Measurements from ENCODE around the gene LIPN.
A peak's percentile ranks its signal among the peaks of the same experiment; 100 is the strongest.
"Not testable (repeated sequence)": the region's sequence is repeated elsewhere in the genome, so short reads cannot be mapped to it uniquely, and the experiment has no call there.

LIPN gene

GRCh38 chr10:88759366-88760101 is at the start of gene LIPN:
LIPN (plus strand) TSS chr10:88760020; CDS start chr10:88761406, 1,386 bp downstream.
- no peak for DNase-seq

- no peak for DNase-seq
These were observed 44.3 kb upstream of the LIPN start for GRCh38 chr10:88715517-88715916.

GRCh38 chr10:88721392-88721791 is 38.4 kb upstream of the LIPN start:
- no peak for DNase-seq

- no peak for DNase-seq
These were observed 34.0 kb upstream of the LIPN start for GRCh38 chr10:88725798-88726197.

- peak; percentile 17 for DNase-seq
These were observed 31.6 kb upstream of the LIPN start for GRCh38 chr10:88728107-88728763.

GRCh38 chr10:88730864-88731263 is 29.0 kb upstream of the LIPN start:
- DNase-seq, result no peak

- DNase-seq, result no peak
These were observed 28.5 kb upstream of the LIPN start for GRCh38 chr10:88731296-88731695.

- DNase-seq, result no peak
These were observed 26.6 kb upstream of the LIPN start for GRCh38 chr10:88733215-88733614.

GRCh38 chr10:88735661-88736060 is 24.2 kb upstream of the LIPN start:
- no peak for DNase-seq

- not testable (repeated sequence) for DNase-seq
These were observed 17.9 kb upstream of the LIPN start for GRCh38 chr10:88741921-88742320.

GRCh38 chr10:88742448-88742847 is 17.4 kb upstream of the LIPN start:
- no peak for DNase-seq

- DNase-seq, result no peak
These were observed 15.8 kb upstream of the LIPN start for GRCh38 chr10:88744002-88744401.

- DNase-seq, result no peak
These were observed 14.2 kb upstream of the LIPN start for GRCh38 chr10:88745633-88746032.

- DNase-seq, result no peak
These were observed 5.5 kb upstream of the LIPN start for GRCh38 chr10:88754287-88754686.

- peak; percentile 13 for DNase-seq
These were observed 4.1 kb upstream of the LIPN start for GRCh38 chr10:88755753-88756152.

- DNase-seq, result no peak
These were observed 3.2 kb upstream of the LIPN start for GRCh38 chr10:88756660-88757059.

GRCh38 chr10:88762906-88763305 is 3.1 kb downstream of the LIPN start:
- no peak for DNase-seq

- DNase-seq, result no peak
These were observed 3.6 kb downstream of the LIPN start for GRCh38 chr10:88763441-88763840.

- DNase-seq, result no peak
These were observed 4.3 kb downstream of the LIPN start for GRCh38 chr10:88764110-88764509.

- no peak for DNase-seq
These were observed 6.0 kb downstream of the LIPN start for GRCh38 chr10:88765816-88766215.

- DNase-seq, result no peak
These were observed 9.6 kb downstream of the LIPN start for GRCh38 chr10:88769384-88769783.

GRCh38 chr10:88781206-88781605 is 21.4 kb downstream of the LIPN start:
- DNase-seq, result no peak

GRCh38 chr10:88782222-88782621 is 22.4 kb downstream of the LIPN start:
- DNase-seq, result no peak

GRCh38 chr10:88783724-88784123 is 23.9 kb downstream of the LIPN start:
- no peak for DNase-seq
